BLaER1 (cell line): Measurements from ENCODE around the gene AREG.

ENCODE experiments used
- H3K27ac ChIP-seq: shearing (Covaris generic); formaldehyde crosslinking; 2 replicates; pipeline ENCODE4 v1.8.1; 2022
- H3K27me3 ChIP-seq: shearing (Covaris generic); formaldehyde crosslinking; 2 replicates; pipeline ENCODE4 v1.8.1; 2022
- H3K36me3 ChIP-seq: shearing (Covaris generic); formaldehyde crosslinking; 2 replicates; pipeline ENCODE4 v1.8.1; 2022
- H3K4me1 ChIP-seq: shearing (Covaris generic); formaldehyde crosslinking; 2 replicates; pipeline ENCODE4 v1.8.1; 2022
- H3K4me2 ChIP-seq: shearing (Covaris generic); formaldehyde crosslinking; 2 replicates; pipeline ENCODE4 v1.8.1; 2022
- H3K4me3 ChIP-seq: shearing (Covaris generic); formaldehyde crosslinking; 2 replicates; pipeline ENCODE4 v1.8.1; 2022
- H3K9ac ChIP-seq: shearing (Covaris generic); formaldehyde crosslinking; 2 replicates; pipeline ENCODE4 v1.8.1; 2022
- H3K9me3 ChIP-seq: shearing (Covaris generic); formaldehyde crosslinking; 2 replicates; pipeline ENCODE4 v1.8.1; 2022
- H4K20me1 ChIP-seq: shearing (Covaris generic); formaldehyde crosslinking; 2 replicates; pipeline ENCODE4 v1.8.1; 2022
- Cebpa-rat ChIP-seq: shearing (Covaris generic); IDR thresholded peaks from 2 replicates; pipeline ENCODE4 v1.8.1; 2022

The AREG gene

DNA sequence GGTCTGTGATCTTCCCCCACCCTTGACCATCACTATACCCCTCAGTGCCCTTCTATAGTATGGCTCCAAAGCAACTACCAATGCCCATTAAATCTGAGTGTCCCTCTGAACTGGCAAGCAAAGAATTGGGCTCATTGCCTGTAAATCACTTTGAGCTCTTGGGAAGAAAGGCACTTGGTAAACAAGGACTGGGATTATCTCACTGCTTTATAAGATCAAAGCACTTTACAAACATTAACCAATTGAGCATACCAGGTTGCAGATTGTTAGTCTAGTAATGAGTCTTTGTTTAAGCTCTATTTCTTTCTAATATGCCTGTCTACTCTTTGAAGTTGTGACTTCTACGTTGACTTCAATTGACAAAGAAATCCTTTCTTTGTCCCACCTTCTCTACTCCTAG is 34.1 kb downstream of the AREG start:
- no peak for TF ChIP-seq Cebpa-rat
- no peaks in the 10 kb centered on the region for H3K4me1 ChIP-seq
- no peak overlapping the region for H3K9ac ChIP-seq
- H3K4me2 ChIP-seq = no peak overlapping the region
- no peaks in the 10 kb centered on the region for H3K27me3 ChIP-seq
- no peaks in the 10 kb centered on the region for H4K20me1 ChIP-seq
- no peaks in the 10 kb centered on the region for H3K36me3 ChIP-seq
- H3K27ac ChIP-seq = no peak overlapping the region
- no peaks in the 10 kb centered on the region for H3K9me3 ChIP-seq
- no peak overlapping the region for H3K4me3 ChIP-seq

DNA sequence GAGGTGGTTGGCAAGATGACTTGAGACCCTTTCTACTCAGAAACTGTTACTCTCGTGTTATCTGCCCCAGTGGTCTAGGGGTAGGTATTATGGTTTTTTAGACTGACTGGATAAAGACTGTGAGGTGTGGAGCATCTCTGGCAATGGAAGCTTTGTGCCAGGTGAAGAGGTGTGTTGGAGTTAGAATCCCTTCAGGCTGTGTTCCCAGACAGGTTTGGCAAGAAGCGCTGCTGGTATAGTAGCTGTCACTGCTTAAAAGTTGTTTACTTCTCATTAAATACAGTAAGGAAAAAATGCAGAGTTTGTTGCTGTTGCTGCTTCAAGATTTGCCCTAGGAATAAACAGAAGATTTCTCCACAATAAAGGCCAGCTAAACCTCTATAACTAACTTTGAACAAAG is 35.3 kb downstream of the AREG start:
- Histone ChIP-seq H3K4me2 (no peak overlapping the region), H3K4me3 (no peak overlapping the region), H3K27ac (no peak overlapping the region), H3K9me3 (no peaks in the 10 kb centered on the region), H3K27me3 (no peaks in the 10 kb centered on the region), H4K20me1 (no peaks in the 10 kb centered on the region), H3K4me1 (no peaks in the 10 kb centered on the region), H3K9ac (no peak overlapping the region), H3K36me3 (no peaks in the 10 kb centered on the region)
- TF ChIP-seq Cebpa-rat = no peak

DNA sequence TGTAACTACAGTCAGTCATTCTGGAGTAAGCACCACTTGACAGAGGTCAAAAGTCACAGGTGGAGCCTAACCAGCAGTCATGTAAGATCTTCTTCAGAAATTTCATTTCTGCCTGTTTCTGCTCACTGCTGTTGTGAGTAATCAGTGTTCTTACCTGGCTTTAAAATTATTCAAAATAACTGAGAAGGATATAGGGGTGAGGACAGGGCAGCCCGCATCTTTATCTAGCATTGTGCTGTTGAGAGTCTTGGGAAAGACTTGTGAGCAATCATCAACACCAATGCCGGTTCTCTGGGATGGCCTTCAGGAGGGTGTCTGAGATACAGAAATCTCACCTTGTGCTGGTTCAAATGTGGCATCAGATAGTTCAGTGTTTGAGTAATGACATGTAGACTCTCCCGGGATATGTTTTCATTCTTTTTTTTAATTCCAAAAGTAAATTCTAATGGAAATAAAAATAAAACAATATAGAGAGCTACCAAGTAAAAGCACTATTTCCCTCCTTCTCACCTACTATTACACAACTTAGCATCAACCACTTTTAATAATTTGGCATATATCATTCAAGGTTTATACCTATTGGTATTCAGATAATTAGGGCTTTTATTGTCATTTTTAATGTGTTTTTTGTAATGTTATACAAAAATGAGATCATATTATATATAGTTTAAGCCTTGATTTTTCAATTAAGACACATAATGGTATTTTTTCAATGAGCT is 37.1 kb downstream of the AREG start:
- Histone ChIP-seq H3K4me2 (no peak overlapping the region), H3K27me3 (no peaks in the 10 kb centered on the region), H4K20me1 (no peaks in the 10 kb centered on the region), H3K36me3 (no peaks in the 10 kb centered on the region), H3K9ac (no peak overlapping the region), H3K4me3 (no peak overlapping the region), H3K4me1 (no peaks in the 10 kb centered on the region), H3K9me3 (no peaks in the 10 kb centered on the region), H3K27ac (no peak overlapping the region)
- TF ChIP-seq Cebpa-rat = no peak

DNA sequence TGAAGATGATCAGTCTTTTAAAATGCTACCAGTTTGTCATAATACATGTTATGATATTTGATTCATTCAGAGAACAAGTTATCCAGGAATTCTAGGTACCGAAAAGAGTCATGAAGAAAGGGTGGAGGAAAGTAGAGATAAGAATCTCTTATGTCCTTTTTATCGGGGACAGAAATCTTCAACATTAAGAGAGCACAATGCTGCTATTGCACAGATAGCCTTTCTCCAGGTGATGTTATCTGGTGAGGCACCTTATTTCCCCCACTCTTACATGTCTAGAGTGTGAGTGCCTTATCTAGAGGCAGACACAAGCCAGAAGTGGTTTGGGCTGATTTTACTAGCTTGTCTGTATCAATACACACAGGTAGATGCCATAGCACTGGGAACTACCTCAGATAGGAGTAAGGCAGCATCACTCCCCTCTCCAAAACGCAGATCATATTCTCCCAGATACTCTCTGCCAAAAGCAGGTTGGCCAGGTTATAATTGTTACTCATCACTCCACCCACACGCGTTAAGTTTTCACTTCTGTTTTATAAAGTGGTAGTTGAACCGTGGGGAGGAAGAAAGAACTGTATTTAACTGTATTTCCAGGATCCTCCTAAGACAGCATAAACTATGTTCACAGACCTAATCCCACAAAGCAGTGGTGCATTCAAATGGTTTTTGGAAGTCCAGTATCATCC is 38.4 kb downstream of the AREG start:
- H3K9ac ChIP-seq = no peak overlapping the region
- H3K9me3 ChIP-seq = no peaks in the 10 kb centered on the region
- no peak overlapping the region for H3K27ac ChIP-seq
- no peak overlapping the region for H3K4me3 ChIP-seq
- no peak overlapping the region for H3K4me2 ChIP-seq
- no peaks in the 10 kb centered on the region for H3K27me3 ChIP-seq
- H3K36me3 ChIP-seq = no peaks in the 10 kb centered on the region
- TF ChIP-seq Cebpa-rat = no peak
- H4K20me1 ChIP-seq = no peaks in the 10 kb centered on the region
- no peaks in the 10 kb centered on the region for H3K4me1 ChIP-seq

- Histone ChIP-seq H3K9ac (no peak overlapping the region), H3K9me3 (no peaks in the 10 kb centered on the region), H3K4me2 (no peak overlapping the region), H3K4me3 (no peak overlapping the region), H4K20me1 (no peaks in the 10 kb centered on the region), H3K36me3 (no peaks in the 10 kb centered on the region), H3K27ac (no peak overlapping the region), H3K27me3 (no peaks in the 10 kb centered on the region), H3K4me1 (no peaks in the 10 kb centered on the region)
- no peak for TF ChIP-seq Cebpa-rat
Measured at GRCh38 chr4:74486905-74487304, 42.0 kb downstream of the AREG start.

- no peak overlapping the region for H3K9ac ChIP-seq
- no peaks in the 10 kb centered on the region for H4K20me1 ChIP-seq
- H3K27me3 ChIP-seq = no peaks in the 10 kb centered on the region
- H3K4me1 ChIP-seq = no peaks in the 10 kb centered on the region
- no peak for TF ChIP-seq Cebpa-rat
- H3K9me3 ChIP-seq = no peaks in the 10 kb centered on the region
- no peak overlapping the region for H3K4me2 ChIP-seq
- no peak overlapping the region for H3K4me3 ChIP-seq
- no peaks in the 10 kb centered on the region for H3K36me3 ChIP-seq
- no peak overlapping the region for H3K27ac ChIP-seq
Measured at GRCh38 chr4:74487771-74488170, 42.8 kb downstream of the AREG start.

DNA sequence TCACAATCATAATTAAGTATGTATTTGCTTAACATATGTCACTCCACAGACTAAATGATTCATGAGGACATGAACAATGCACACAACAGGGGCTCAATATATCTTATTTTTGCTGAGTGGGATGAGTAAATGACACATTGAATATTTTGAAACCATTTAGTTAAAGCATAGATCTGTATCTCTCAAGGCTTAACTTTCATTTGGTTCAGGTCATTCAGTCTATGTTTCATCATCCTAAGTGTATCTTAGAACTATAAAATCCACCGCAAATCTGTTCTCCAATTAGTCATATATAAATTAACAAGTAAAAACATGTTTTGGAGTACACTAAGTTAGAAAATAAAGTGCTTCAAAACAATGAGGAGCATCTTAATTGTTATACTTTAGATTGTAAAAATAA is 45.8 kb downstream of the AREG start:
- Histone ChIP-seq H3K36me3 (no peaks in the 10 kb centered on the region), H3K4me1 (no peaks in the 10 kb centered on the region), H3K27ac (no peak overlapping the region), H3K4me3 (no peak overlapping the region), H3K27me3 (no peaks in the 10 kb centered on the region), H3K9me3 (no peaks in the 10 kb centered on the region), H4K20me1 (no peaks in the 10 kb centered on the region), H3K4me2 (no peak overlapping the region), H3K9ac (no peak overlapping the region)
- TF ChIP-seq Cebpa-rat = no peak

DNA sequence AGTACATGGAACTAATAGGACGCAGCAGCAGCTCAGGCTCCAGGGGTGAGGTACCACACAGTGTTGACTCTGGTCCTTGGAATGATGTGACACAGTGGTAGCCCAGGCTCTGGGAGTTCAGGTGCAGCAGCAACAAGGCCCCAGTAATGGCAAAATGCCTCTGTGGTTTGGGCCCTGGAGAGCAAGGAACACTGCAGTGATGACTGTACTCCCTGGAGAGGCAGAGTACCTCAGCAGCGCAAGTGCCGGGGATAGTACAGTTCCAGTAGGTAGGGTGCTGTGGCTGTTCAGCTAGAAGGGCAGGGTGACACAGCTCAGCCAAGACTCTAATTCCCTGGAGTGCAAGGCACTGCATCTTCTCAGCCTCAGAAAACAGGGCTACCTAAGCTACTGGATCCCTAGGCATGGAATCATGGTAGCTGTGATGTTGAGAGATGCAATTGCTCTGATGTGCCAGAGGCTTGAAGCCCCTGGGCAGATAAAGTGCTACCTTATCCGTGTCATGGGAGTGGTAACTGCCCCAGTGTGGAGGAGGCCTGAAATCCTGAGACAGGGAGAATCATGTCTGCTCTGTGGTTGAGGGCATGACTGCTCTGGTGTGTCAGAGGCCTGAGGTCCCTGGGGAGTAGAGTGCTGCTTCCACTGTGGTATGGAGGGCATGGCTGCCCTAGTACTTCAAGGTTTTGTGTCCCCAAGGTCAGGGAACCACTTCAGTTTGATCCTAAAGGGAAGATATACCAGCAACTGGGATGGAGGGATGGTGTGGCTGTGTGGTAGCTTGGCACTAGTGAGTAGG is 55.2 kb downstream of the AREG start:
- H3K9ac ChIP-seq = no peak overlapping the region
- no peak overlapping the region for H3K4me3 ChIP-seq
- H3K4me2 ChIP-seq = peak overlapping the region; percentile 73
- TF ChIP-seq Cebpa-rat = no peak
- H3K27me3 ChIP-seq = no peaks in the 10 kb centered on the region
- peaks cover 19% of the 10 kb centered on the region for H3K4me1 ChIP-seq
- no peaks in the 10 kb centered on the region for H4K20me1 ChIP-seq
- H3K36me3 ChIP-seq = no peaks in the 10 kb centered on the region
- no peak overlapping the region for H3K27ac ChIP-seq
- no peaks in the 10 kb centered on the region for H3K9me3 ChIP-seq

GRCh38 chr4:74501579-74501978 is 56.6 kb downstream of the AREG start:
- Histone ChIP-seq H3K27ac (no peak overlapping the region), H3K27me3 (no peaks in the 10 kb centered on the region), H3K36me3 (no peaks in the 10 kb centered on the region), H3K4me2 (no peak overlapping the region), H3K4me1 (peaks cover 25% of the 10 kb centered on the region), H3K9me3 (no peaks in the 10 kb centered on the region), H3K4me3 (no peak overlapping the region), H3K9ac (no peak overlapping the region), H4K20me1 (no peaks in the 10 kb centered on the region)
- TF ChIP-seq Cebpa-rat = no peak

- H4K20me1 ChIP-seq = no peaks in the 10 kb centered on the region
- no peak overlapping the region for H3K27ac ChIP-seq
- H3K9me3 ChIP-seq = no peaks in the 10 kb centered on the region
- H3K9ac ChIP-seq = no peak overlapping the region
- no peaks in the 10 kb centered on the region for H3K36me3 ChIP-seq
- H3K27me3 ChIP-seq = no peaks in the 10 kb centered on the region
- no peak overlapping the region for H3K4me3 ChIP-seq
- TF ChIP-seq Cebpa-rat = no peak
- no peak overlapping the region for H3K4me2 ChIP-seq
- peaks cover 25% of the 10 kb centered on the region for H3K4me1 ChIP-seq
Measured at GRCh38 chr4:74503580-74503979, 58.6 kb downstream of the AREG start.
